Measurements from ENCODE around the gene C19orf12. TPM values are rescaled to one million over a fixed set of nuclear protein-coding genes. Genes with fewer than 3 reads are reported as not detected.

The C19orf12 gene
- total RNA-seq, 1 experiment from 2014 or later, result 10.0 TPM

GRCh38 chr19:29658221-29658991 lies 56.7 kb downstream of the C19orf12 start:
- no peak overlapping the region for H3K27ac ChIP-seq (ENCODE audit: low read depth, low read length)
- no peak for DNase-seq (ENCODE audit: low read depth, low spot score)
- TF ChIP-seq EZH2 (IDR thresholded peaks at IDR 0.05) (no peak), MAX (IDR thresholded peaks at IDR 0.05) (no peak), POLR2A (IDR thresholded peaks at IDR 0.05; ENCODE audit: borderline replicate concordance, extremely low read depth, insufficient read depth, insufficient read length) (no peak), CEBPB (IDR thresholded peaks at IDR 0.05; ENCODE audit: low read depth) (no peak)
- no peaks in the 10 kb centered on the region for H3K9me3 ChIP-seq (ENCODE audit: control insufficient read depth in 1 of 2, insufficient read depth in 1 of 2, low read depth in 1 of 2, low read length in 2 of 2)
- no peak overlapping the region for H3K4me3 ChIP-seq (replicated peaks in 1 of 2; ENCODE audit: low read depth in 1 of 2, low read length in 2 of 2)
- no peak overlapping the region for H3K9ac ChIP-seq (ENCODE audit: low read length)
- intact Hi-C loops (cut with micrococcal nuclease), result no loop called here
- RAD21 ChIA-PET (ENCODE audit: low non-redundant PET in 1 of 2, low total read pairs in 2 of 2, uncharacterized antibody in 2 of 2, unreplicated experiment in 2 of 2), result no interaction called here
- H3K79me2 ChIP-seq (ENCODE audit: insufficient read depth, low read length), result no peaks in the 10 kb centered on the region
- no peaks in the 10 kb centered on the region for H3K9me2 ChIP-seq (ENCODE audit: insufficient read depth)
- POLR2A ChIA-PET, result no interaction called here
- H2AFZ ChIP-seq (ENCODE audit: low read depth, low read length, poor library complexity, severe bottlenecking), result no peak overlapping the region
- ATAC-seq, result no peak
- CTCF ChIA-PET, result no interaction called here
- BruUV-seq (replicated peaks), result no TSS peak
- no peaks in the 10 kb centered on the region for H3K27me3 ChIP-seq (ENCODE audit: insufficient read depth, low read length)
- peaks cover 13 to 16% of the 10 kb centered on the region in 2 experiments for H3K4me1 ChIP-seq (ENCODE audit: control insufficient read depth in 1 of 2, insufficient read depth in 2 of 2, low read length in 2 of 2)
- no peaks in the 10 kb centered on the region for H4K20me1 ChIP-seq (ENCODE audit: insufficient read depth)
- H3K36me3 ChIP-seq (ENCODE audit: control insufficient read depth in 1 of 2, insufficient read depth in 2 of 2, low read length in 2 of 2), result no peaks in the 10 kb centered on the region
- no peak overlapping the region for H3K4me2 ChIP-seq (ENCODE audit: low read length)

- no TSS peak for BruUV-seq (replicated peaks)
- no peaks in the 10 kb centered on the region for H3K4me1 ChIP-seq (ENCODE audit: control insufficient read depth in 1 of 2, insufficient read depth in 2 of 2, low read length in 2 of 2)
- ATAC-seq (no peak), DNase-seq (ENCODE audit: low read depth, low spot score) (no peak)
- ChIA-PET RAD21 (ENCODE audit: low non-redundant PET in 1 of 2, low total read pairs in 2 of 2, uncharacterized antibody in 2 of 2, unreplicated experiment in 2 of 2) (no interaction called here), POLR2A (no interaction called here), CTCF (no interaction called here)
- H3K4me2 ChIP-seq (ENCODE audit: low read length), result no peak overlapping the region
- H3K27me3 ChIP-seq (ENCODE audit: insufficient read depth, low read length), result no peaks in the 10 kb centered on the region
- H4K20me1 ChIP-seq (ENCODE audit: insufficient read depth), result no peaks in the 10 kb centered on the region
- H3K9me2 ChIP-seq (ENCODE audit: insufficient read depth), result no peaks in the 10 kb centered on the region
- no peaks in the 10 kb centered on the region for H3K9me3 ChIP-seq (ENCODE audit: control insufficient read depth in 1 of 2, insufficient read depth in 1 of 2, low read depth in 1 of 2, low read length in 2 of 2)
- H3K4me3 ChIP-seq (replicated peaks in 1 of 2; ENCODE audit: low read depth in 1 of 2, low read length in 2 of 2), result no peak overlapping the region
- no peak overlapping the region for H2AFZ ChIP-seq (ENCODE audit: low read depth, low read length, poor library complexity, severe bottlenecking)
- no peaks in the 10 kb centered on the region for H3K79me2 ChIP-seq (ENCODE audit: insufficient read depth, low read length)
- H3K27ac ChIP-seq (ENCODE audit: low read depth, low read length), result no peak overlapping the region
- H3K36me3 ChIP-seq (ENCODE audit: control insufficient read depth in 1 of 2, insufficient read depth in 2 of 2, low read length in 2 of 2), result no peaks in the 10 kb centered on the region
- intact Hi-C loops (cut with micrococcal nuclease), result no loop called here
- no peak overlapping the region for H3K9ac ChIP-seq (ENCODE audit: low read length)
- TF ChIP-seq ZBTB33 (IDR thresholded peaks at IDR 0.05; ENCODE audit: extremely low read depth, insufficient replicate concordance, low read length), result no peak
- TF ChIP-seq CBX3 (IDR thresholded peaks at IDR 0.05; ENCODE audit: low read depth), result no peak
- TF ChIP-seq ZNF274 (IDR thresholded peaks at IDR 0.05; ENCODE audit: low read depth, low read length), result no peak
- no peak for TF ChIP-seq EGR1 (IDR thresholded peaks at IDR 0.05; ENCODE audit: low read depth)
- TF ChIP-seq FOSL1 (IDR thresholded peaks at IDR 0.05; ENCODE audit: low read depth), result no peak
- no peak for TF ChIP-seq POLR2A (IDR thresholded peaks at IDR 0.05; ENCODE audit: borderline replicate concordance, extremely low read depth, insufficient read depth, insufficient read length)
- no peak for TF ChIP-seq REST (IDR thresholded peaks at IDR 0.05; ENCODE audit: low read depth)
- TF ChIP-seq POLR2AphosphoS5 (IDR thresholded peaks at IDR 0.05; ENCODE audit: low read depth, low read length), result no peak
- TF ChIP-seq YY1 (IDR thresholded peaks at IDR 0.05; ENCODE audit: extremely low read depth, insufficient replicate concordance, low read depth, low read length), result no peak
- no peak for TF ChIP-seq SRF (IDR thresholded peaks at IDR 0.05; ENCODE audit: low read depth)
- no peak for TF ChIP-seq ELF1 (IDR thresholded peaks at IDR 0.05; ENCODE audit: borderline replicate concordance, low read depth)
Observed at GRCh38 chr19:29655648-29656335, 59.3 kb downstream of the C19orf12 start.

All from HCT116 (cell line).